HG03354 (cell line): ENCODE measurements around the gene FMN1.
"Not testable (repeated sequence)": the region's sequence is repeated elsewhere in the genome, so short reads cannot be mapped to it uniquely, and the experiment has no call there.

Source experiments
- ATAC-seq: cut with Tn5 transposase; IDR thresholded peaks from one replicate; pipeline ENCODE4 v1.9.1; 2021; ENCODE audit warnings: mild to moderate bottlenecking; ENCODE audit not compliant: unreplicated experiment, poor library complexity, severe bottlenecking

The FMN1 gene

DNA sequence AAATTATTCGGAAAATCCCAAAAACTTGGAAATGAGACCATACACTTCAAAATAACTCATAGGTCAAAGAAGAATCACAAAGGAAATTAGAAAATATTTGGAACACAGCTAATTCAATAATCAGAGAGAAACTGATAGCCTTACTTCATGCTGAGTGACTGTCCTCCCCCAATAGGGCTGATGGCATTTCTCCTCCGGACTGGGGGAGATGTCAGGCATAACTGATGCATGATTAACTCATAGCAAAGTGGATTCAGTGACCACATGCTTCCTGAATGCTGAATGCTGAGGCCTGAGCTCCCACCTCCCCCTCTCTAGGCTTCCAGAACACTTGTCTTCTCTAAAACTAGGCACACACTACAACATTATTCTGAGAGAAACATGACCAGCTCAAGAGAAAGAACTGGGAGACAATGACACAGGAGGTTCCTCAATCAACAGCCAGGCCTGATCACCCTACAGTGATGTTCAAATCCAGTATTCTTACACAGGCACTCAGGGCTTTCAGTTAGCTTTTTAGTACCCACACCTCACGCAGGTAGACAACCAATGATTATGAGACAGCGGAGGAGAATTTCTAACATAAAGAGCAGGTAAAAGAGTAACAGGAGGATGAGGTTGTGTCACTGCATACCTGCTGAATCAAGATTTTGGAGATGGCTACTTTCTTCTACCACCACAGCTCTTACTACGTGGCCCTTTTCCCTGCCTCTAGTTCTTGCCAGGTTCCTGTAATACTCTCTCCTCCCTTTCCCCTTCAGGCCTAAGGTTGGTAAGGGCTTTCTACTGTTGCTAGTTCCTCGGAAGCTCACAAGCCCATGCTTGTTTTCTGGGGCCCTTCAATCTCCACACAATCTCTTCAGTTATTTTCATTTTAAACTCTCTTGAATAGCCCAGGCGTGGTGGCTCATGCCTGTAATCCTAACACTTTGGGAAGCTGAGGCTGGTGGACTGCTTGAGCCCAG lies 96.1 kb downstream of the FMN1 start:
- no peak for ATAC-seq

GRCh38 chr15:33096134-33096533 lies 98.4 kb downstream of the FMN1 start:
- ATAC-seq = no peak

- no peak for ATAC-seq
Measured at GRCh38 chr15:33095641-33096040, 98.9 kb downstream of the FMN1 start.

GRCh38 chr15:33094336-33094735 lies 100.2 kb downstream of the FMN1 start:
- ATAC-seq = no peak

- no peak for ATAC-seq
Measured at GRCh38 chr15:33093222-33093621, 101.3 kb downstream of the FMN1 start.

- ATAC-seq = no peak
Measured at GRCh38 chr15:33091983-33092693, 102.4 kb downstream of the FMN1 start.

DNA sequence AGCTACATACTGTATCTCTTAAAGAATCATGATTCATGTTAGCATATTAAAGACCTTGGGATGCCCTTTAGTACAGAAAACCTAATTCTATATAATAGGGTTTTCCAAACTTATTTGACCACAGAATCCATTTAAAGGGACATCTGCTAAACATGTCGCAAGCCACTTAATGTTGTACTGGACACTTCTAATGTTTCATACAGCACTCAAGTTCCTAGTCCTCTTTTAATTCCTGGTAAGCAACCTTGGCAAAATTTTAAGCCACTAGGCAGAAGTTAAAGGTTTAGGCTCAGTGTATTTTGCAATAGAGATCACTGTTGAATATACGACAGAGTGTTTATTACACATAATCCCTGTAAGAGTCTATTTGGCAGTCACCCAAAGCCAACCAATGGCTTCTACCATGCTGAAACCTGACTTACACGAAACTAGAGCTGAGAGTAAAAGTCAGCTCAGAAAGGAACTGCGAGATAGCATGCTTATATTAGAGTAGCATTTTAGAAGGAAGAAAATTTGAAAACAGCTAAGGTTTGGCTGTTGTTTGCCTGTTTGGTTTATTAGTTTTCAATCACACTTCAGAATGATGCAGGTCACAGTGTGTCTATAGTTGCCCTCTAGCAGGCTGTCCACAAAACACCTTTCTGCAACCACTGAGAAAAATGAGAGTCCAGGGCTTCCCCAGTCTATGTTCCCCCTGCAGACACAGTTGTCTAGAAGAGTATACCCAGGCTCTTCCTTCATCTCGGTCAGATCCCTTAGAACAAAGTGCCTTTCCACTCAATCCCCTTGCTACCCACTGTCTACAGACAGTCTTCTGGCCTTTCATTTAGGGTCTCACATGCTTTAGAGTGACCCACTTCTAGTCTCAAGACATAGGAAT lies 104.4 kb downstream of the FMN1 start:
- ATAC-seq = no peak

DNA sequence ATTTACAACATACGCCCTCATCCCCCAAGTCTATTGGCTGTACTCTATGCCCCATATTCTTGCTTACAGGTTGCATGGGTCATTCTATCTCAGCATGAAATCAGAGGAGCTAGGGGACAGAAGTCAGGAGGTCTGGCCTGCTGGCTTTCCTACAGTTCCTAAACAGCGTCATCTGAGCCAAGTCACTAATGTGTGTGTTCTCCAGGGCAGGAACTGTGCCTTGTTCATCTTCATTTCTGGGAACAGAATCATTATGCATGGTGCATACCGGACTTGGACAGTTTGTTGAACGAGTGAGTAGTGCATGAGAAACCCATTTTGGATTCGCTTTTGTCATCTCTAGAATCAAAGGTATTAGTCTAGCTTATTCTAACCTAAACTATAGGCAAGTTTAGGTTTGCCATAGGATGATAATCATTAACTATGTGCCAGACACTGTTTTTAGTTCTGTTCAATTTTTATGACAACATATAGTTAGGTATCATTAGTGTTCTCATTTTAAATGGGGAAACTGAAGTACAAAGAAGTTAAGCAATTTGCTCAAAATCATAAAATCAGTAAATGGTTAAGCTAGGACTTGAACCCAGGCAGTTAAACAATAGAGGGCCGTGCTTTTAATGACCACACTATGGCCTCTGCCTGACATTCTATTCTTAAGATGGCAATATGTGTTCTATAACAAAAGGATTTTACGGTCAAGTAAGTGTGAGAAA lies 105.2 kb downstream of the FMN1 start:
- ATAC-seq = no peak

DNA sequence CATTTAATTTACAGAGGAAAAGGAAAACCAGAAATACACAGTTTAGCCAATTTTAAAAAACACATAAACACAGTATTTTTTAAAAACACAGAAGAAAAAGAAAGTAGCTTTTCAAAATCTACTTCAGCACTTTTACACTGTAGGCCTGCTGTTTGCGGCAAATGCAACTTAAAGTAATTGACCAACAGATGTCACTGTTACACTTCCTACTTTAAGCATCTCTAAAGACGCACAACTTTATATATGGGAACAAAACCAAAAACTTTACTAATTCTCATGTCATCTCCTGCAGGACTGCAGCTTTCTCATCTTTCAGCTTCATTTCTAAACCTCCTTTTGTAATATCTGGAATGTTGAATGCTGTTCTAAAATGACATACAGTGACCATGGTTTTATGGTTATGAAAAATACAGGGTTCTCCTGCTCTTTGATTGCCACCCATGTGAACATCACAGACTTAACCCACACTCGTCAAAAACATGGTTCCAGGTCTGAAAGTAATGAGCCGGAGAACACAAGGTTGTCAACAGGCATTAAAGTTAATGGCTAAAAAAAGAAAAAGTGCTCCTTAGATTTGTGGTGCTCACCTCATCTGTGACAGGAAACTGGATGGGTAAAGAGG lies 107.9 kb downstream of the FMN1 start:
- no peak for ATAC-seq

DNA sequence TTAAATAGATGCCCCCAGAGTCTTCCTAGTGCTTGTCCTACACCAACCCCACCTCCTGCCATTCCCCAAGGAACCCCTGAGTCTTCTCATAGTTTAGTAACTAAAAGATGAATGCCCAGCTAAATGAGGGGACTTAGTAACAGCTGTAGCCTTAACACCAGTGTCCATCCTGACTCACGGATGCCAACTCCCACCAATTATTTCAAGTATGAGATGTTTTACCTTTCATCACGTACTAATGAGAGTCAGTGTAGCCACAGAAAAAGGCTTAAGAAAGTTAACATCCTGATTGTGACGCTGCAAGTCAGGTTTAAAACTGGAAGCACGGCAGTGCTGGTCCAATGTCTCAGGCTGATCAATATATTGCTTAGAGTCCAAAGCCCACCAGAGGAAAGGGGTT lies 109.9 kb downstream of the FMN1 start:
- no peak for ATAC-seq

DNA sequence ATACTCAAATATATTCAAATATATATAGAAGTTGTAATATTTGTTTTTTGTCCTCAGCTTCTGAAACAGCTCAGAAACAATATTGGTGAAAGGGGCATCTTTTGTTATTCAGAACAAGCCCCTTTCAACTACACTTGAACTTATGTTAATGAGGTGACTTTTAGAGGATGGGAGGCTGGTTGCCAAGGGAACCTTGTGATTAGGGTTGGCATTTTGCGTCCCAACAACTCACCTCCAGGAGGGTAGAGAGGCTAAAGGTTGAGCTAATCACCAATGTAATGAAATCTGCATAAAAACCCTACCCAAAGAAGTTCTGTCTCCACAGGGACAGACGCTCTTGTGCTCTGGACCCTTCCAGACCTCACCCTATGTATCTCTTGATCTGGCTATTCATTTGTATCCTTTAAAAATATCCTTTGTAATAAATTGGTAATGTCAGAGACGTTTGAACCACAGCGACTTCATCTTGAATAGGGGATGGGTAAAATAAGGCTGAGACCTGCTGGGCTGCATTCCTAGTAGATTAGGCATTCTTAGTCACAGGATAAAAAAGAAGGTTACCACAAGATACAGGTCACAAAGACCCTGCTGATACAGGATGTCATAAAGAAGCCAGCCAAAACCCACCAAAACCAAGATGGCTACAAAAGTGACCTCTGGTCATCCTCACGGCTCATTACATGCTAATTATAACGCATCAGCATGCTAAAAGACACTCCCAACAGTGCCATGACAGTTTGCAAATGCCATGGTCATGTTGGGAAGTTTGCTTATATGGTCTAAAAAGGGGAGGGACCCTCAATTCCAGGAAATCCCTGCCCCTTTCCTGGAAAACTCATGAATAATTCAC lies 111.1 kb downstream of the FMN1 start:
- ATAC-seq = no peak

- no peak for ATAC-seq
Measured at GRCh38 chr15:33080006-33080405, 114.5 kb downstream of the FMN1 start.

DNA sequence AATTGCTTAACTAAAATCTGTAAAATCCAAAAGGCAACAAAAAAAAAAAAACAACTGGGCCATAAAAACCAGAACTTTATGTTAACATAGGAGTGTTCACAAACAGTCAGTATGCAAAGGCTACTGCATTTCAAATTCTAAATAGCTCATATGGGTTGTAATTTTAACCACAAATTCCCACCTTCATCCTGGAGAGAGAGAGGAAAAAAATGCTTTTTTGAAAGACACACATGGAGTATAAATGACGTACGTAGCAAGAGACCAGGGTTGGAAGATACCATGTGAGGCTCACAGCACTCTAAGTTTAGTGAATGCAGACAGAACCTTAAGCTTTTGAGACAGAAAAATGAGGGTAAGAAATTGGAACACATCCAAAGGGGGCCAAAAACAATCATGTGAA lies 115.9 kb downstream of the FMN1 start:
- no peak for ATAC-seq

DNA sequence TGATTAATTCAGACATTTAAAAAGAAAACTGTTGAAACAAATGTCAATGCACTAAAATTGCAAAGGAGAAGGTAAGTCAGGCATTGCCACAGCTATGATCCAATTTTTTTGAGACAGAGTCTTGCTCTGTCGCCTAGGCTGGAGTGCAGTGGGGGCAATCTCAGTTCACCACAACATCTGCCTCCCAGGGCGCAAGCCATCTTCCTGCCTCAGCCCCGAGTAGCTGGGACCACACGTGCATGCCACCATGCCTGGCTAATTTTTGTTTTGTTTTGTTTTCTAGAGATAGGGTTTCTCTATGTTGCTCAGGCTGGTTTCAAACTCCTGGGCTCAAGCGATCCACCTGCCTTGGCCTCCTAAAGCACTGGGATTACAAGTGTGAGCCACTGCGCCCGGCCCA lies 117.6 kb downstream of the FMN1 start:
- ATAC-seq = no peak

DNA sequence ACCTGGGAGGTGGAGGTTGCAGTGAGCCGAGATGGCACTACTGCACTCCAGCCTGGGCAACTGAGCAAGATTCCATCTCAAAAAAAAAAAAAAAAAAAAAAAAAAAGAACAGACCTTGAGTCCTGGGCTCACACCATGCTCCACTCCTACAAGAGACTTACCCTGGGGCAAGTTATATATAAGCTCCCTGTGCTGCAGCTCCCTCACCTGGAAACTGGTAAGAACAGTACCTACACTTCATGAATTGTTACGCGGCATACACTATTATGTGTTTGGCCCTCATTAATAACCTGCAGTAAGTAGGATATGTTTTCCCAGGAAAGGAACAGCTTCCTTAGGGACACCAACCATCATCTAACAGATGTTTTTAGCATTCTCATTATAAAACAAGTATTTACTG lies 119.6 kb downstream of the FMN1 start:
- ATAC-seq = no peak

DNA sequence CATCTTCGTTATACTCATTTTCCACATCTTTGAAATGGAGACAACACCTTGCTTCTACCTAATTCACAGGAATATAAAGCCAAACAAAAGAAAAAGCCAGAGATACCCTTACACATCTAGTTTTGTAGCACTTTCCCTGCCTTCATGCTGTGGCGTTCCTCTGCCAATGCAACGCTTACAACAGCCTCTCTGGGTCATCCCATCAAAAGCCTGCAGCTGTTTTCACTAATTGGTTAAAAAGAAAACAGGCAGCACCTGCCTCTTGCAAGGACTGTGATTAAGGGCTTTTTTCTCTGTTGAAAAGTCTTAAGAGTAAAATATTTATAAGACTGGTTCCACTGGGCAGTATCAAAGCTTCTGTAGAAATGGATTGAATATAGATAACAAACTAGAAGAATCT lies 120.3 kb downstream of the FMN1 start:
- no peak for ATAC-seq

DNA sequence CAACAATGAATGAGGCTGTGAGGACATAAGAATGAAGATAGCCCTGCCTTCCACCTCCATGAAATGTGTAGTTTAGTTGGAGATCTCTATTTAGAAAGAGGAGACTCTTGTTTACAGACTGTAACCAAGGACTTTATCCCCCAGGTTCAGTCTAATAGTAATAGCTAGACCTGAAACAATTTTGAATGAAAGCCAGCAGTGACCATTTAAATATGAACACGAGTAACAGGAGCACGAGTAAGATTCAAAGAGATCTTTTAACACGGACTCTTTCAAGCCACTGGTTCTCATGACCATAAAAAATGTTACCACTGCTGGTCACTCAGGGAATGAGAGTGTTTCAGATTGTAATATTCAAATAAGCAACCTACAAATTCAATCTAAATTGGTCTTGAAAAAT lies 123.1 kb downstream of the FMN1 start:
- ATAC-seq = no peak

DNA sequence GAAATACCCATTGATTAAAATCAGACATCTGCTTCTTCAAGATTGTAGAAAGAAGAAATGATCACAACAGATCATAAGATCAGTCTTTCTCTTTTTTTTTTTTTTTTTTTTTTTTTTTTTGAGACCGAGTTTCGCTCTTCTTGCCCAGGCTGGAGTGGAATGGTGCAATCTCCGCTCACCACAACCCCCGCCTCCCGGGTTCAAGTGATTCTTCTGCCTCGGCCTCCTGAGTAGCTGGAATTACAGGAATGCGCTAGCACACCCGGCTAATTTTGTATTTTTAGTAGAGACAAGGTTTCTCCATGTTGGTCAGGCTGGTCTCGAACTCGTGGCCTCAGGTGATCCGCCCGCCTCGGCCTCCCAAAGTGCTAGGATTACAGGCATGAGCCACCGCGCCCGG lies 124.6 kb downstream of the FMN1 start:
- not testable (repeated sequence) for ATAC-seq
